Esophagus squamous epithelium (tissue), 4 donors: ENCODE results near the gene SYNE3.

Experiments used
- POLR2A ChIP-seq, 4 donors: fragments of 450-650 bp; IDR thresholded peaks; one replicate each; pipeline ENCODE4 v1.6.1; 2017; ENCODE audit warnings: antibody characterized with exemption in 4 of 4, mild to moderate bottlenecking in 4 of 4, moderate library complexity in 3 of 4
- TF ChIP-seq, protein P1 (sequence below), 6 experiments: fragments of 450-650 bp in 4 of 6; fragments of 200-600 bp in 2 of 6; sonication (generic) in 2 of 6; IDR thresholded peaks; one replicate each; pipeline ENCODE4 v1.5.1; 2016 to 2019; ENCODE audit warnings: antibody characterized with exemption in 6 of 6, mild to moderate bottlenecking in 4 of 6, moderate library complexity in 4 of 6

DNA sequence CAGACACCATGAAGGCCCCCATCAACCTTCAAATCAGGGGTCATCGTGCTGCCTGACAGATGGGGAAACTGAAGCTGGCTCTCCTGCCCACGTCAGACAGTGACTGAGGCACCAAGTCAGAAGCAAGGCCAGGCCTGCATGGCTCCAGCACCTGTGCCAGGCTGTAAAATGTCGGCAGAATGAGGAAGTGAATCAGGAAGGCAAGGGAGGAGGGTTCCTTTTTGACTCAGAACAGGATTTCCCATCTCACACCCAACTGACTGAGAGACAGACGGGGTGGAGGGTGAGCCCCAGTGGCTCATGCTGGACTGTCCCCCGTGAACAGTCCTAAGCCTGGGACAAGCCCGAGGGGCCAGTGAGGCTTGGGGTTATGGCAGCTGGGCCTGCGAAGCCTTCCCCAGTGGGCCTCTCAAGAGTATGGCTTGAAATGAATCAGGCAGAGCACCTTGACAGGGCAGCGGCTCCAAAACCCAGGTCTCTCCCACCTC lies 20.9 kb downstream of the SYNE3 start:
- no peak for TF ChIP-seq POLR2A (IDR thresholded peaks at IDR 0.05)
- TF ChIP-seq, protein P1, sequence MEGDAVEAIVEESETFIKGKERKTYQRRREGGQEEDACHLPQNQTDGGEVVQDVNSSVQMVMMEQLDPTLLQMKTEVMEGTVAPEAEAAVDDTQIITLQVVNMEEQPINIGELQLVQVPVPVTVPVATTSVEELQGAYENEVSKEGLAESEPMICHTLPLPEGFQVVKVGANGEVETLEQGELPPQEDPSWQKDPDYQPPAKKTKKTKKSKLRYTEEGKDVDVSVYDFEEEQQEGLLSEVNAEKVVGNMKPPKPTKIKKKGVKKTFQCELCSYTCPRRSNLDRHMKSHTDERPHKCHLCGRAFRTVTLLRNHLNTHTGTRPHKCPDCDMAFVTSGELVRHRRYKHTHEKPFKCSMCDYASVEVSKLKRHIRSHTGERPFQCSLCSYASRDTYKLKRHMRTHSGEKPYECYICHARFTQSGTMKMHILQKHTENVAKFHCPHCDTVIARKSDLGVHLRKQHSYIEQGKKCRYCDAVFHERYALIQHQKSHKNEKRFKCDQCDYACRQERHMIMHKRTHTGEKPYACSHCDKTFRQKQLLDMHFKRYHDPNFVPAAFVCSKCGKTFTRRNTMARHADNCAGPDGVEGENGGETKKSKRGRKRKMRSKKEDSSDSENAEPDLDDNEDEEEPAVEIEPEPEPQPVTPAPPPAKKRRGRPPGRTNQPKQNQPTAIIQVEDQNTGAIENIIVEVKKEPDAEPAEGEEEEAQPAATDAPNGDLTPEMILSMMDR (IDR thresholded peaks at IDR 0.05), result no peak
